GM10847 (cell line): ENCODE data around the gene HOMEZ.
A peak's percentile ranks its signal among the peaks of the same experiment; 100 is the strongest.

Source experiments
- POLR2A ChIP-seq: IDR thresholded peaks from 2 replicates; pipeline ENCODE4 v1.6.1; 2011; ENCODE audit not compliant: insufficient read length; ENCODE audit errors: extremely low read depth

Gene HOMEZ

DNA sequence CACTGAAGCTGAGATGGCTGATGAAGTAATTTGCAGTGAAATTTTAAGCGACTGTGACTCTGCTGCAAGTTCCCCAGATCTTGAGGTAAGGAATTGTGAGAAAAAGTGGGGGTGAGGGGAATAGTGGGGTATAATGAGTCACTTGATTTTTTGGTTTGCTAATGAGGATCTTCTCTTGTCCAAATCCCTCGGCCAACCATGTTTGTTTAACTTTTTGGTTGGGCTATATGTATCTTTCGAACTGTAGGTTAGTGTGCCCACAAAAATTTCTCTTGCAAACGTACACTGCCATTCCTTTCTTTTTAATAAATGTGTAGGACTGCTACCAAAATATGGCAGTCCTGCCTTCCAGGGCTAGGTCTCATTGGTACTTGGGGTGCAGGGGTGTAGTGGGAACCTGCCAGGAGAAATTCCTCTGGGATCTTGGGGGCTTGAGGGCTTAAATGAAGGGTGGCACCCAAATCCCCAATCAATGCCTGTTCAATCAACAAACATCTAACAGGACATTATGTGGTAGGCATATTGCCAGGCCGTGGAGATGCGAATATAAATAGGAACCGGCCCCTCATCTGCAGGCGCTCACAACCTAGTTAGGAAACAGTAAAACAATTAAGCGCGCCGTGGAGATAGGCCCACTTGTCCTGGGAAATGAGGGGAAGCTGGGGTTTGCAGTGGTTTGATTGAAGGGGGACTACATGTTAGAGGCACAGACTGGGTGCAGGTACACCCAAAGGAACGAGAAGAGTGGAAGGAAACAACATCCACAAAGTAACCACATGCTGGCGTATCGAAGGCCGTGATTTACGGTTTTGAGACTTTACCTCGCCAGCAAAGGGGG is 34.0 kb upstream of the HOMEZ start:
- TF ChIP-seq POLR2A, result no peak

GRCh38 chr14:23316300-23316699 is 30.4 kb upstream of the HOMEZ start:
- no peak for TF ChIP-seq POLR2A

GRCh38 chr14:23310546-23310945 is 24.6 kb upstream of the HOMEZ start:
- TF ChIP-seq POLR2A, result no peak

DNA sequence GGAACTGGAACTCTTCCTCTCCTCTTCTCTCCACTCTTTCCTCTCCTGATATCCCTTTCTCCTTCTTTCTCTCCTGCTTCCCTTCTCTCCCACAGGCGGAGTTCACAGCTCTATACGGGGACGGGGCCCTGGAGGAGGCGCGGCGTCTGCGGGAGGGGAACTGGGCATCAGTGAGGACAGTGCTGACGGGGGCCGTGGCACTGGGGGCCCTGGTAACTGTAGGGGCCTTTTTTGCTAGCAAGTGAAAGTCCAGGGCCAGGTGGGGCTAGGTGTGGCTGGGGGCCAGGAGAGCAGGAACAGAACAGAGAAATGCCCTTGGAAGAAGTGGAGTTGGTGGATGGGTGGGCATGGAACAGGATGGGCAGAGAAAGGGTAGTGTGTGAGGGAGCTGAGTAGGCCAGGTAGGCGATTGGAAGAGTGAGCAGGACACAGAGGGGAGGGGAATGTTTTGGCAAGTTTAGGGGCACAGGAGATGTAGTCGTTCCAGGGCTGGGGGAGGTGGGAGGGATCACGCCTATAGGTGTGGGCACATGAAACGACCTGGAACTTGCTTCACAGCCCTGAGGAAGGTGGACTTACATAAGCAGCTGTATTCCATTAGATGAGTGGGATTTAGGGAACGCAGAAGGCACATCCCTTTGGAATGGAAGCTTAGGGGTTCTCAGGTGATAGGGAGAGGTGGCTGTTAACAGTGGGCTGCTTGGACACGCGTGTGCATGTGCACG is 23.0 kb upstream of the HOMEZ start:
- TF ChIP-seq POLR2A, result no peak

- TF ChIP-seq POLR2A, result no peak
These were observed 22.0 kb upstream of the HOMEZ start for GRCh38 chr14:23307687-23308644.

DNA sequence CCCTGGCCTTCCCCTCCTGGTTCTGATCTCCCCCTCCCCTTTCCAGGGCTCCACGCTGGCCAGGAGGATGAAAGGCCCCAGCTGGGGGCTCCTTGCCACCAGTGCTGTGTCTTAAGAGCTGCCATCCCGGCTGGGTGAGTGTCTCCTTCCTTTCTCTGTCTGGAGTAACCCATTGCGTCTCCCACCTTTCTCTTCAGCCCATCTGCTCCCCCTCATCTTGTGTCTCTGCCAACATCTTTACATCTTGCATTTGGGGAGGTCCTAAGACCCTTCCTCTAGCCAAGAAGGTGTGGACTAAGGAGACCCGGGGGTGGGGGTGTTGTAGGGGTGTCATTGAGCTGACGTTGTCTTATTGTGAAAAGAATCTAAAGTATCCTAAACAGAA is 21.2 kb upstream of the HOMEZ start:
- no peak for TF ChIP-seq POLR2A

DNA sequence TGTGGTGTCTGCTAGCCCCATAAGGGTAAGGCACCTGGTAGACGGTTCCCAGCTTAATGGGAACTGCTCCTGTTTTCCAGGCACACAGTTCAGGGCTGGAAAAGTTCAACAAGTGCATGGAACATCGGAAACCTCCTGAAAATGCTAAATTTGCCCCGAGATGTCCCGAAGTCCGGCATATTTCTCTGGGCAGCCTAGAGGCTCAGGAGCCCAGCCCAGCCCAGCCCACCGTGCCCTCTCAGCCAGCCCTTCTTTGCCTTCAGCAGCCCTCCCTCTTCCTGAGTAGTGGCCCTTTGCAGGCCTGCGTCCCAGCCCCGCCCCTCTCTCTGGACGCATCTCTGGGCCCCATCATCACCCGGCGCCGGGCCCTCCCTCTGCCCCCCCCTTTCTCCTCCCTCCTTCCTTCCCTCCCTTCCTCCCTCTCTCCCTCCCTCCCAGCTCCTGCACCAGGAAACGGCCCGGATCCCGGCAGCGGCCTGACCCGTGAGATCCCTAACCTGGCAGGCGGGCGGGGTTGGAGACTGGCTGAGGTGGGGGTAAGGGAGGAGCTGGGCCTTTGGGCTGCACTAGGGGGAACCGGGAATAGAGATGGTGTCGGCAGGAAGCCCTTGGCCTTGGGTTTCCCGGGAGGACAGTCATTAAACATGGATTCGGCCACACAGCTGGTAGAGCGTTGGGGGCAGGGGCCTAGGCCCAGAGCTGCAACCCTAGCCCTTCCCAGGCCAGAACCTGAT is 20.6 kb upstream of the HOMEZ start, which contains the start of gene BCL2L2:
Gene BCL2L2 (plus strand): TSS at position 422 of the 734 bp plus-strand sequence. CDS start 935 bp downstream, outside the sequence.
- peak; percentile 80 for TF ChIP-seq POLR2A

- peak; percentile 52 for TF ChIP-seq POLR2A
These were observed 16.6 kb upstream of the HOMEZ start, which contains the start of gene PPP1R3E for GRCh38 chr14:23302290-23303225. Gene PPP1R3E, minus strand, starts transcription at chr14:23302859. Its CDS starts 283 bp downstream, at chr14:23302576.

GRCh38 chr14:23301969-23302289 is 16.0 kb upstream of the HOMEZ start:
- TF ChIP-seq POLR2A, result peak; percentile 64

DNA sequence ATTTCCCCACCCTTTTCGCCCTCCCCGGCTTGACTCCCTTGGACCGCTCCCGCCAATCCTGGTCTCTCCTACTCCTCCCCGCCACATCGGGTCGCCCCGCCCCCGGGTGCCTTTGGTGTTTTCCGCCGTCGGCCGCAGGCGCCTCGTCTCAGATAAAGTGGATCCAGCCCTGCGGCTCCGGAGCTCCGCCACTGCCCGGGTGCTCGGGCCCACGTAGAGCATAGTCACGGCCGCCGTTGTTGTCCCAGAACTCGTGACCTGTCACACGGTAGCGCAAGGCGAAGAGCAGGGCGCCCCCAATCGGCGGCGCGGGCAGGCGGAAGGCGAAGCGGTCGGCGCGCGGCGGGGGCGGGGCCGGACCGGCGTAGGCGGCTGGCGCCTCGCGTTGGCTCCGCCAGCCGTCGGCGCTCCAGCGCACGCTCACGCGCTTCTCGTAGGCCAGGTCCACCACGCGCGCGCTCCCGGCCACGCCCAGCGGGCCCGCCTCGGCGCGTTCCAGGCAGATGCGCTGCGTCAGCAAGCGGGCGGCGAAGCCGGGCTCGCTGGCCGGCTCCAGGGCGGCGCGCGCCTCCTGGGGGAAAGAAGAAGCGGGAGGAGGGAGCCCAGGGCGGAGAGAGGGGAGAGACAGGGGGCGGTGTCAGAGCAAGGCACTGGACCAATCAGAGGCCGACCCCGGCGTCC is 15.5 kb upstream of the HOMEZ start:
- peak; percentile 55 for TF ChIP-seq POLR2A

DNA sequence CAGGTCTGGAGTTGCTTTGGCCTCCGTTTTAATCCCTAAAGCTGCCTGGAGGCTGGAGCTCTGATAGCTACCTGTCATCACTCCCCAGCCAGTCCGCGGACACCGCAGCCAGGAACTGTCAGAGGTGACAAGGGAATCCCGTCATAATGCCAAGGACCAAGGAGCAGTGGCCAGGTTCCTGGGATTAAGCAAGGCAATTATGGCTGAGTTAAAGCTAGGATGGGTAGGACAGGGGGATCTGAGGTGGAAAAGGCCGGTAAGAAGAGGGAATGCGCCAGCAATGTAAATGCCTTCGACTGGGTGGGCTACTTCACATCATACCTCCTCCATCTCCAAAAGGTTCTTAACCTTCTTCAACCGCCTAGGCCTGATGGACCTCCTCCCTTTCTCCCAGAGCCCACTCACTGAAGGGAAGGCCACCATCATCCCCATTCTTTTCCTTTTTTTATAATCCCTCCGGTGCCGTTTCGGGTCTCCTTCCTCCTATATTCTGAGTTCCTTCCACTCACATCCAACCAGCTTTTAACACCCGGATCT is 14.8 kb upstream of the HOMEZ start:
- no peak for TF ChIP-seq POLR2A

DNA sequence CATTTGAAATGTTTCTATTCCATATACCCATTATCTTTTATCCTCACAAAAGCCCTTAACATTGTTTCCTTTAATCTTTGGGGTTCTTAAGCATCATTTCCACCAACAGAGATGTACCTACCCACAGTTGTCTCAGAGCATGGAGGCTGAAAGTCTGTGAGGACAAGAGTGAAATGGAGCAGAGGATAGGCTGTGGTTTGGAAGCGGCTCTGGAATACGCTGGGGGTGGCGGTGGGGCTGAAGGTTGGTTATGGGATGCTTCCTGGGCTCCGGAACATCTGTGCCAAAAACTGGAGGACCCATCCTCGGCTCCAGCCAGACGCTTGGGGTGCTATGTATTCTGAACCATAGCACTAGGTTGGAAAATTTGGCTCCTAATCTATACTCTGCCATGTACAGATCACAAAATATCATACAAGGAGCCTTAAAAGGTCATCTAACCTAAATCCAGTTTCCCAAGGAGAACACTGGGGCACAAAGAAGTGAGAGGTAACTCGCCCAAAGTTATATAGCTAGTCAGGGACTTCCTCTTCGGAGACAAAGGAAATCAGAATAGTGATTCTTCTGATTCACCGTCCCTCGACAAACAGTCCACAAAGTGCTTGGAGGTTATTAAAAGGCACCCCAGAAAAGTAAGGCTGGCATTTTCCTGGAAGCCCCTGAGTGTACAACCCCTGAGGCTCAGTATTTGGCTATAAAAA is 14.2 kb upstream of the HOMEZ start:
- no peak for TF ChIP-seq POLR2A
